AG10803 (cell line): ENCODE measurements around the gene WBP4.

Experiments
- DNase-seq: peaks from one replicate; pipeline ENCODE4 v3.0.0; 2010; ENCODE audit warnings: low read depth
- H3K4me3 ChIP-seq: 2 replicates; pipeline ENCODE4 v1.5.1; 2011; ENCODE audit warnings: mild to moderate bottlenecking, low read length, control low read depth
- CTCF ChIP-seq: conservative IDR thresholded peaks from 2 replicates; pipeline ENCODE4 v1.5.1; 2011; ENCODE audit warnings: mild to moderate bottlenecking, low read length, control low read depth, inconsistent platforms

WBP4 gene

GRCh38 chr13:41056826-41057711 lies 4.2 kb upstream of the WBP4 start:
- TF ChIP-seq CTCF: no peak
- DNase-seq: no peak
- no peak overlapping the region for H3K4me3 ChIP-seq

- no peak for TF ChIP-seq CTCF
- DNase-seq: no peak
- H3K4me3 ChIP-seq: peak overlapping the region; percentile 89
Observed at GRCh38 chr13:41058295-41059070, 2.8 kb upstream of the WBP4 start.

- peak; percentile 20 for DNase-seq
- H3K4me3 ChIP-seq: peak overlapping the region; percentile 89
- no peak for TF ChIP-seq CTCF
Observed at GRCh38 chr13:41059456-41060081, 1.7 kb upstream of the WBP4 start.

GRCh38 chr13:41060082-41060723 lies 1.1 kb upstream of the WBP4 start:
- peak; percentile 40; the same call in 1 of the 2 replicates for TF ChIP-seq CTCF
- H3K4me3 ChIP-seq: peak overlapping the region; percentile 89
- DNase-seq: peak; percentile 90

GRCh38 chr13:41060724-41061074 lies 610 bp upstream of the WBP4 start:
- DNase-seq: peak; percentile 84
- no peak for TF ChIP-seq CTCF
- H3K4me3 ChIP-seq: peak overlapping the region; percentile 89

GRCh38 chr13:41061914-41062837 lies 867 bp downstream of the WBP4 start:
- no peak for TF ChIP-seq CTCF
- peak overlapping the region; percentile 89 for H3K4me3 ChIP-seq
- peak; percentile 68 for DNase-seq
